Epithelial cell of esophagus (primary cell): ENCODE data around the gene TRAK2.

Experiments
- DNase-seq: peaks from one replicate; pipeline ENCODE4 v3.0.0; 2010; ENCODE audit warnings: low read depth
- H3K4me3 ChIP-seq: 2 replicates; pipeline ENCODE4 v1.5.1; 2011; ENCODE audit warnings: mild to moderate bottlenecking, low read length, control low read depth
- TF ChIP-seq, protein P1 (sequence below): IDR thresholded peaks from 2 replicates; pipeline ENCODE4 v1.5.1; 2011; ENCODE audit warnings: low read depth, mild to moderate bottlenecking, low read length, control low read depth, inconsistent platforms; ENCODE audit not compliant: insufficient read depth; ENCODE audit errors: missing control alignments

Gene TRAK2

DNA sequence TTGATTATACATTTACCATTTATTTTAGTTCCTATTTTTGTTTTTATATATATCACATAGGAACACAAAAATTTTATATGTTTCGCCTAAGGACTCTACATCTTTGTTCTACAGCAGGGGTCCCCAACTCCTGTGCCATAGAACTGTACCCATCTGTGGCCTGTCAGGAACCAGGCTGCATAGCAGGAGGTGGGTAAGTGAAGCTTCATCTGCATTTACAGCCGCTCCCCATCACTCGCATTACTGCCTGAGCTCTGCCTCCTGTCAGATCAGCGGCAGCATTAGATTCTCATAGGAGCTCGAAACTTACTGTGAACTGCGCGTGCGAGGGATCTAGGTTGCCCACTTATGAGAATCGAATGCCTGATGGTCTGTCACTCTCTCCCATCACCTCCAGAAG lies 25.3 kb downstream of the TRAK2 start:
- DNase-seq = no peak
- no peak overlapping the region for H3K4me3 ChIP-seq
- TF ChIP-seq, protein P1, sequence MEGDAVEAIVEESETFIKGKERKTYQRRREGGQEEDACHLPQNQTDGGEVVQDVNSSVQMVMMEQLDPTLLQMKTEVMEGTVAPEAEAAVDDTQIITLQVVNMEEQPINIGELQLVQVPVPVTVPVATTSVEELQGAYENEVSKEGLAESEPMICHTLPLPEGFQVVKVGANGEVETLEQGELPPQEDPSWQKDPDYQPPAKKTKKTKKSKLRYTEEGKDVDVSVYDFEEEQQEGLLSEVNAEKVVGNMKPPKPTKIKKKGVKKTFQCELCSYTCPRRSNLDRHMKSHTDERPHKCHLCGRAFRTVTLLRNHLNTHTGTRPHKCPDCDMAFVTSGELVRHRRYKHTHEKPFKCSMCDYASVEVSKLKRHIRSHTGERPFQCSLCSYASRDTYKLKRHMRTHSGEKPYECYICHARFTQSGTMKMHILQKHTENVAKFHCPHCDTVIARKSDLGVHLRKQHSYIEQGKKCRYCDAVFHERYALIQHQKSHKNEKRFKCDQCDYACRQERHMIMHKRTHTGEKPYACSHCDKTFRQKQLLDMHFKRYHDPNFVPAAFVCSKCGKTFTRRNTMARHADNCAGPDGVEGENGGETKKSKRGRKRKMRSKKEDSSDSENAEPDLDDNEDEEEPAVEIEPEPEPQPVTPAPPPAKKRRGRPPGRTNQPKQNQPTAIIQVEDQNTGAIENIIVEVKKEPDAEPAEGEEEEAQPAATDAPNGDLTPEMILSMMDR = no peak

DNA sequence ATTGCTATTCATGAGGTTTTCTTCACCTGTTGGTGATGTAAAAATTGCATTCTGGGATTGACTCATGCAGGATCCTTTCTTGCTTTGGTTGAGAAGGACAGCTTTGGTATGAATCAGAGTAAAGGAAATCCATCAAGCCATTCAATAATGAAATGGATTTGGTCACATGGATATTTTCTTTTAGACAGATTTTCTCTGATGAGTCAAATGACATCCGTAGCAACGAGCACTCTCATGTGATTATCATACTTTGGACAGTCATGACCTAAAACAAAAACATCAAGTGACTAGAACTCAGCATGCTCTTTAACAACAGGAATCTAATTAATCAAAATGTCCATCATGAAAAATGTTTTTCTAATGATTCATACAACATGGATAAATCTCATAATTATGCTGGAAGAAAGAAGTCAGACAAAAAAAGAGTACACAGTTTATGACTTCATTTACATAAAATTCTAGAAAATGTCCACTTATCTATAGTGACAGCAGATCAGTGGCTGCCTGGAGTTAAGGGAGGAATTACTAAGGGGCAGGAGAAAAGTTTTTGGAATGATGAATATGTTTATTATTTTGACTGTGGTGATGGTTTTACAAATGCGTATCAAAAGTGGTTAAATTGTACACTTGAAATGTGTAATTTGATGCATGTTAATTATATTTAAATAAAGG lies 30.7 kb downstream of the TRAK2 start:
- DNase-seq = peak; percentile 72
- no peak overlapping the region for H3K4me3 ChIP-seq

DNA sequence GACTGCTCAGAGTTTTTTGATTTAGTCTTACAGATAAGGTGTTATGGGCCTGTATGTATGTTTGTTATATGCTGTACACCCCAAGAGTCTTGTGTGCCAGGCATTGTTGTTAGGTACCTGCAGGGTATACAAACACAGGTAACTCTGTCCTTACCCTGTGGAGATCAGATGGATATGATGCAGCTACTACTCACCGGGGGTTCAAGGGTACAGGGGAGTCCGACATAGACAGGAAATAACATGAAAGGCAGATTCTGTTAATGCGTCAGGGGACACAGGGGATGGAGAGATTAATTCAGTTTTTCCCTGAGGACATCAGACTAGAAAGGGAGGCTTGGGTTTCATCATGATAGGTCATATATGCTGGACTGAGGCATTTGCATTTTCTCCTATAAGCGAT lies 31.3 kb downstream of the TRAK2 start:
- TF ChIP-seq, protein P1 = no peak
- no peak for DNase-seq
- no peak overlapping the region for H3K4me3 ChIP-seq

More for the DNA sequence above, 30.7 kb downstream of the TRAK2 start:
- TF ChIP-seq, protein P1 = no peak

DNA sequence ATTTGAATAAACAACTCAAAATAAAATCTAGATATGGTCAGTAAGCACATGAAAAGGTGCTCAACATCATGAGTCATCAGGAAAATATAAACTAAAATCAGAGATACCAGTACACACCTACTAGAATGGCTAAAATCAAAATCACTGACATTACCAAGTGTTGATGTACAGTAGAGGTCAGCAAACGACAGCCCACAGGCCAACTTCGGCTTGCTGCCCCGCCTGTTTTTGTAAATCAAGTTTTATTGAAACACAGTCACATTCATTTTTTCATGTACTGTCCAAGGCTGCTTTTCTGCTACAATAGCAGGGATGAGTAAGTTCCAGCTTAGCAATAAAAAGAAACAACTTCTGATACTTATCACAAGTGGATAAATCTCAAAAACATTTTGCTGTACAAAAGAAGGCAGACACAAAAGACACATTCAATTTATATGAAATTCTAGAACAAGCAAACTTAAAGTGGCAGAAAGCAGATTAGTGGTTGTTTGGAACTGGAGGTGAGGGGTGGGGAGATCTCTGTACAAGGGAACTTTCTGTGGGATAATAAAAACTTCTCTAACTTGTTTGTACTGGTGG lies 32.1 kb downstream of the TRAK2 start:
- TF ChIP-seq, protein P1 = no peak
- peak; percentile 23 for DNase-seq
- H3K4me3 ChIP-seq = no peak overlapping the region

DNA sequence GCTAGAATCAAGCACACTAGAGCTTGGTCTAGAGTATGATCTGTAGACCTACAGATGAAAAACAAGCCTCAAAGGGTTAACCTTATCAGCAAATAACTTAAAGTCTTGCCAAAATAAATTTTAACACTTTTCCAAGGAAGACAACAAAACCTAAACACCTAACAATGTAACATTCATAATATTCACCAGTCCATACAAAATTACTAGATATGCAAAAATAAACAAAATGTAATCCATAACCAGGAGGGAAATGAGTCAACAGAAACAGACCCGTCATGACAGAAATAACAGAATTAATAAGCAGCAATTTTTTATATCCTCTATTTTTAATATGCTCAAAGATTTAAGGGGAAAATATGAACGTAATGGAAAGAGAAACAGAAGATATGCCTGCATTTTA lies 36.1 kb downstream of the TRAK2 start:
- TF ChIP-seq, protein P1 = no peak
- no peak overlapping the region for H3K4me3 ChIP-seq
- no peak for DNase-seq

DNA sequence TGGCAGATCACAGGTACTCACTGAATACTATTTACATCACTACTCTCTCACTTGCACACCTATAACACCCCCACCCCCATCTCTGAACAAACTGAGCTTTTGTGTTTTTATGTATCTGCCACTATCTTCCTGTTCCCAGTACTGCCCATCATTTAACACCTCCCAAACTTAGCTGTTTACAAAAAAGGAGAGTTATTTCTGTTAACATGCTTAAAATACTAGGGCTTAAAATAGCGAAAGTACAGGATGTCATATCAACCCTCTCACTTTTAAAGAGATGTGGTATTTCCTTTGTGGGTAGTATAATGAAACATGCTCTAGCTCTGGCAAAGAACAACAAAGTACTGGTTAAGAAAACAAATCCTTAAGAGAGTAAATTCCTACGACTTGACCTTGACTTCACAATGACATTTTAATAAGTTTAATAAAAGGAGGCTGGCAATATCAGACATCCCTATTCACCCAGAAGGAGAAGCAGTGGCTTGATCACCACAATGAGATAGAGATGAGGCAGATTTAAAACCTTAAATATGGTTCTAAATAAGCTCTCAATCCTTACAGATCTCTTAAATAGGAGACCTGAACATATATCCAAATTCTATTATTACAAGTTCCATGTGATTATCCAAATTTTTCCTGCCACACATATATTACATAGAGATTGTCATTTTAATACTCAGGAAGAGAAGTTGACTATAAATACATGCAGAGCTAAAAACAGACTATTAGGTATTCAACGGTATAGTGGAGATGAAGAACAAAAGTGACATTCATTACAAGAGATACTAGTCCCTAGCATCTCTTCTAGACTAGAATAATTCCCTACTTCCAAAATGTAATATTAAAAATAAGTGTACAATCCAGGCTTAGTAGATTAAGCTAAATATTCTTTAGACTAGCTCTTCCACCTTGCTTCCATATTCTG lies 36.9 kb downstream of the TRAK2 start:
- no peak overlapping the region for H3K4me3 ChIP-seq
- TF ChIP-seq, protein P1 = no peak
- no peak for DNase-seq
